Cardiac muscle cell (in vitro differentiated cells and primary cell): Measurements from ENCODE around the gene OPRD1. TPM values are rescaled to one million over a fixed set of nuclear protein-coding genes. Genes with fewer than 3 reads are reported as not detected.
"Not testable (repeated sequence)": the region's sequence is repeated elsewhere in the genome, so short reads cannot be mapped to it uniquely, and the experiment has no call there.

Experiments used
- DNase-seq, 2 donors: peaks; one replicate each; pipeline versions ENCODE4 v3.0.0 to v3.0.0-alpha.2; 2010 to 2017; ENCODE audit warnings: low read depth in 1 of 2, low spot score in 1 of 2
- H3K27ac ChIP-seq: fragments of 200-600 bp; sonication (generic); 2 replicates; pipeline ENCODE4 v1.5.1; 2016
- H3K27me3 ChIP-seq: fragments of 200-600 bp; sonication (generic); 2 replicates; pipeline ENCODE4 v1.6.0; 2016; ENCODE audit warnings: control low read depth
- H3K36me3 ChIP-seq: fragments of 200-600 bp; sonication (generic); 2 replicates; pipeline ENCODE4 v1.5.1; 2016; ENCODE audit warnings: control low read depth
- H3K4me1 ChIP-seq: fragments of 200-600 bp; sonication (generic); 2 replicates; pipeline ENCODE4 v1.8.1; 2017; ENCODE audit warnings: low read depth, mild to moderate bottlenecking, mixed run types
- H3K4me3 ChIP-seq: fragments of 200-600 bp; sonication (generic); 2 replicates; pipeline ENCODE4 v1.5.1; 2016; ENCODE audit warnings: mild to moderate bottlenecking
- H3K9me3 ChIP-seq: fragments of 200-600 bp; sonication (generic); 2 replicates; pipeline ENCODE4 v1.5.1; 2017; ENCODE audit warnings: low read depth, mild to moderate bottlenecking, control low read depth
- polyA plus RNA-seq: library from polyadenylated mRNA; unstranded; fragments of >200 nt; fragmentation: Nextera tagmentation; extraction: Ambion mirVana; gene quantifications from 2 replicates; pipeline ENCODE4 v1.2.1, GENCODE V29; 2016
- total RNA-seq: library from RNA; depleted of rRNA; stranded (reverse); fragments of >200 nt; gene quantifications from 2 replicates; pipeline ENCODE4 v1.2.3, GENCODE V29; 2016
- TF ChIP-seq, protein P1 (sequence below): IDR thresholded peaks from 2 replicates; pipeline ENCODE4 v1.5.1; 2012; ENCODE audit warnings: low read depth, mild to moderate bottlenecking, low read length

Gene OPRD1
- total and polyA plus RNA-seq, 2 experiments from 2014 or later = 0.13 to 0.60 TPM

DNA sequence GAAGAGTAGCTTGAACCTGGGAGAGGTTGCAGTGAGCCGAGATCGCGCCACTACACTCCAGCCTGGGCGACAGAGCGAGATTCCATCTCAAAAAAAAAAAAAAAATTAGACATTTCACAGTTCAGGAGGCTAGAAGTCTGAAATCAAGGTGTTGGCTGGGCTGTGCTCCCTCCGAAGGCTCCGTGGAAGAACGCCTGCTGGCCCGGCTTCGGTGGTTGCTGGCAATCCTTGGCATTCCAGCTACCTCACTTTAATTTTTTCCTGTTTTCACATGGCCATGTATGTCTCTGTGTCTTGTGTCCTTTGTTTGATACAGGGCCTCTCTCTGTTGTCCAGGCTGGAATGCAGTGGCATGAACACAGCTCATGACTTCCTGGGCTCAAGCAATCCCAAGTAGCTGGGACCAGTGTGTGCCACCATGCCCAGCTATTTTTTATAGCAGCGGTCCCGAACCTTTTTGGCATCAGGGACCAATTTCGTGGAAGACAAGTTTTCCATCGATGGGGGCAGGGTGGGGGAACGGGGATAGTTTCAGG is 24.5 kb downstream of the OPRD1 start:
- Histone ChIP-seq H3K4me3 (no peak overlapping the region), H3K4me1 (no peaks in the 10 kb centered on the region)
- DNase-seq = no peak

DNA sequence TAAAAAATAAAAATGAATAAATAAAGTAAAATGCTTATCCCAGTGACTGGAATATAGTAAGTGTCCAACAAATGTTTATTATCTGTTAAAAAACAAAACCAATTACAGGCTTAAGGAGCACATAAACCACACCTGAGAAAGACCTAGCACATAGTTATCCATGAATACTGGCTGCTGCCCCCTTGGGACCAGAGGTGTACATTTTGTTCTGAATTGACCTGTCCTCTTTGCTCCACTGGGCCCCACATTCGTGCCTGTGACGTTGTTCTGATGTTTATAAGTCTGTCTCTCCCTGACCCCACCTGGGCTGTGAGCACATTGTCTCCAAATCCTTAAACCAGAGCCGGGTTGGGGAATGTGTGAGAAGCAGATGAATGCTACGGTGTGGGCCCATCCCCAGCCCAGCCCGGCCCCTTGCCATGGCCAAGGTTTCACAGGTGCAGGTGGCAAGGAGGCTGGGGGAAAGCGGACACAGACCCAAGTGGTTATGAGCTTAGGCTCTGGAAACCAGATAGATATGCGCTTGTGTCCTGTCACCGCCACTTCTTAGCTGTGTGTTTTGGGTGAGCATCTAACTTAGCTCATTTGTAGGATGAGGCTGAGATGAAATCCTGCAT is 29.1 kb downstream of the OPRD1 start:
- H3K9me3 ChIP-seq = no peaks in the 10 kb centered on the region
- TF ChIP-seq, protein P1, sequence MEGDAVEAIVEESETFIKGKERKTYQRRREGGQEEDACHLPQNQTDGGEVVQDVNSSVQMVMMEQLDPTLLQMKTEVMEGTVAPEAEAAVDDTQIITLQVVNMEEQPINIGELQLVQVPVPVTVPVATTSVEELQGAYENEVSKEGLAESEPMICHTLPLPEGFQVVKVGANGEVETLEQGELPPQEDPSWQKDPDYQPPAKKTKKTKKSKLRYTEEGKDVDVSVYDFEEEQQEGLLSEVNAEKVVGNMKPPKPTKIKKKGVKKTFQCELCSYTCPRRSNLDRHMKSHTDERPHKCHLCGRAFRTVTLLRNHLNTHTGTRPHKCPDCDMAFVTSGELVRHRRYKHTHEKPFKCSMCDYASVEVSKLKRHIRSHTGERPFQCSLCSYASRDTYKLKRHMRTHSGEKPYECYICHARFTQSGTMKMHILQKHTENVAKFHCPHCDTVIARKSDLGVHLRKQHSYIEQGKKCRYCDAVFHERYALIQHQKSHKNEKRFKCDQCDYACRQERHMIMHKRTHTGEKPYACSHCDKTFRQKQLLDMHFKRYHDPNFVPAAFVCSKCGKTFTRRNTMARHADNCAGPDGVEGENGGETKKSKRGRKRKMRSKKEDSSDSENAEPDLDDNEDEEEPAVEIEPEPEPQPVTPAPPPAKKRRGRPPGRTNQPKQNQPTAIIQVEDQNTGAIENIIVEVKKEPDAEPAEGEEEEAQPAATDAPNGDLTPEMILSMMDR = no peak
- no peak overlapping the region for H3K27ac ChIP-seq
- H3K27me3 ChIP-seq = no peaks in the 10 kb centered on the region
- no peak overlapping the region for H3K4me3 ChIP-seq
- H3K4me1 ChIP-seq = no peaks in the 10 kb centered on the region
- no peaks in the 10 kb centered on the region for H3K36me3 ChIP-seq
- DNase-seq = no peak

More for the DNA sequence above, 24.5 kb downstream of the OPRD1 start:
- Histone ChIP-seq H3K27ac (no peak overlapping the region), H3K27me3 (no peaks in the 10 kb centered on the region), H3K36me3 (no peaks in the 10 kb centered on the region), H3K9me3 (no peaks in the 10 kb centered on the region)
- TF ChIP-seq, protein P1 = no peak

DNA sequence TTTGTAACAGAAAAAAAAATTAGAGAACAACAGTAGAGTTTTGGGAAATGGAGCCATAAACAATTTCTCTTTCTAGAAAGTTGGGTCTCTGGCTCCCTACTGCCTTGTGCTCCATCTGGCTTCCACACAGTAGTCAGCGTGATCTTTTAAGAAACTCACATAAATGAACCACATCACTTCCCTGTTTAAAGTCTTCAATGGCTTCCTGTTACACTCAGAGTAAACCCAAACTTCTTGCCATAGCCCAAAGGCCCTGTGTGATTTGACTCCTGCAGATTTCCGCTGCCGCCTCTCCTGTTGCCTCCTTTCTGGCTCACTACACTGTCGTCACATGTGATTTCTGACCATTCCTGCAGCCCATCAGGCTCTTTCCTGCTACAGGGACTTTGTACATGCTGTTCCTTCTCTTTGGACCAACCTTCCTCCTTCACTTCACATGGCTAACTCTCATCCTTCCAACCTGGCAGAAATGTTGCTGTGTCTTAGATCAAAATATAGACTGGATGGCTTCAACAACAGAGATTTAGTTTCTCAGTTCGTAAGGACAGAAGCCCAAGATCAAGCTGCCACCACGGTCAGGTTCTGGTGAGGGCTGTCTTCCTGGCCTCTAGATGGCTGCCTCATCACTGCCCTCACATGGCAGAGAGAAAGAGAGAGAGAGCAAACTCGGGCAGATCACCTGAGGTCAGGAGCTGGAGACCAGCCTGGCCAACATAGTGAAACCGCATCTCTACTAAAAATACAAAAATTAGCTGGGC is 34.0 kb downstream of the OPRD1 start:
- no peaks in the 10 kb centered on the region for H3K36me3 ChIP-seq
- no peaks in the 10 kb centered on the region for H3K9me3 ChIP-seq
- H3K27ac ChIP-seq = no peak overlapping the region
- H3K4me1 ChIP-seq = no peaks in the 10 kb centered on the region
- no peaks in the 10 kb centered on the region for H3K27me3 ChIP-seq
- TF ChIP-seq, protein P1 = peak; percentile 20
- no peak overlapping the region for H3K4me3 ChIP-seq
- peak in 1 of 2 donors; percentile 6 for DNase-seq

DNA sequence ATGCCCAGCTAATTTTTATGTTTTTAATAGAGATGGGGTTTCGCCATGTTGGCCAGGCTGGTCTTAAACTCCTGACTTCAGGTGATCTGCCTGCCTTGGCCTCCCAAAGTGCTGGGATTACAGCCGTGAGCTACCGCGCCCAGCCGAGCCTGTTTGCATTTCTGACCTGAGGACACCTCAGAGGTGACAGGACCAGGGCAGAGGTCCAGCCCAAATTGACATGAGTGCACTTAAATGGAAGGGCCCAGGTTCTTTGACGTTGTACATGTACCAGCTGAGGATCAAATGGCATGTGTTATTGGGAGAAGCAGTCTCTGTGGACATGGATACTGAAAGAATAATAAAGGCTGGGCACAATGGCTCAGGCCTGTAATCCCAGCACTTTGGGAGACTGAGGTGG is 35.2 kb downstream of the OPRD1 start:
- not testable (repeated sequence) for H3K27ac ChIP-seq, DNase-seq, H3K9me3 ChIP-seq, H3K27me3 ChIP-seq, H3K4me1 ChIP-seq, H3K4me3 ChIP-seq, H3K36me3 ChIP-seq

GRCh38 chr1:28848416-28848815 is 36.4 kb downstream of the OPRD1 start:
- no peaks in the 10 kb centered on the region for H3K4me1 ChIP-seq
- DNase-seq = peak in 1 of 2 donors; percentile 41

More at GRCh38 chr1:28848416-28848815, 36.4 kb downstream of the OPRD1 start:
- Histone ChIP-seq H3K9me3 (no peaks in the 10 kb centered on the region), H3K27ac (no peak overlapping the region), H3K36me3 (no peaks in the 10 kb centered on the region), H3K27me3 (no peaks in the 10 kb centered on the region), H3K4me3 (no peak overlapping the region)
- TF ChIP-seq, protein P1 = no peak
